ENCODE measurements around the gene PACS1.

Gene PACS1

DNA sequence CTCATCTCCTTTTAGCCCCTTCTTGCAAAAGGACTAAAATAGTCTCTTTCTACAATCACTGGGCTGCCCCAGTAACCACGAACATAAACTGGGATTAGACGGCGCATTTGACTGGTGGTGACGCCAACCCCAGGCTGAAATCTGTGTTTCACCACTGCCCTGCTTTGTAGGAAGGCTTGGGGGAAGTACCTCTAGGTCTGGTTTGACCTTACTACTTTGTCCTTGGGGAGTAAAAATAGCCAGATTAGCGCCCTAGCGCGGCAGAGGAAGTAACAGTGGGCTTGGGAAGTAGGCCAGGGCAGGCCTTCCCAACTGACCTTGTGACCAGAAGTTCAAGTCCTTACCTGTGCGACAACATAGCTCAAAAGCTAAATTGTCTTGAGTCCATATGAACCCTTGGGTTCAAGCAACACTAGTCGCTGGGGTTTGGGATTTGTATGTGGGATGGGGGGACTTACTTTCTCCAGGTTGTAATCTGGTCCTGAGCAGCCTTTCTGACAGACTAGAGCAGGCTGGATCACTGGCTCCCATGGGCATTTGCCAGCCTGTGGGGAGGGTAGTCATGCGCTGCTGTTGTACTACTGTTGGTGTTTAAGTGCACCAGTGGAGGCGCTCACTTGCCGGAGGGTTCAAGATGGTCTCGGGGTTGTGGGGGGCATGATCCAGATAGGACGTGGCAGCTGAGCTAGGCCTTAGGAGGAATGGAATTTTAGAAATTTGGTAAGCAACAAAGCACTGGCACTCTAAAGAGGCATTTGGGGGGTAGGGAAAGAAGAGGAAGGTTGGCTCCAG is 953 bp upstream of the PACS1 start:
- Histone ChIP-seq H3K9me2 (ENCODE audit: low read depth, low read length) (no peaks in the 10 kb centered on the region), H3K27ac (ENCODE audit: low read depth, low read length, poor library complexity, severe bottlenecking) (peak overlapping the region; percentile 91), H3K9me3 (ENCODE audit: low read length) (0 out of 2 replicates have a peak, but pooled peaks cover 5% of the 10 kb centered on the region), H3K4me2 (ENCODE audit: low read length) (peak overlapping the region; percentile 72), H3K9ac (ENCODE audit: low read length) (peak overlapping the region; percentile 80), H3K4me3 (ENCODE audit: low read depth, low read length, poor library complexity, severe bottlenecking) (peak overlapping the region; percentile 69), H3K36me3 (ENCODE audit: insufficient read depth, low read length) (peaks cover 68% of the 10 kb centered on the region), H3K4me1 (ENCODE audit: insufficient read depth, low read length, severe bottlenecking) (peaks cover 47% of the 10 kb centered on the region), H3K79me2 (ENCODE audit: insufficient read depth, low read length) (peaks cover 21% of the 10 kb centered on the region), H3F3A (ENCODE audit: insufficient read depth, low read length) (peaks cover 11% of the 10 kb centered on the region; the same call in 1 of the 2 replicates), H4K20me1 (ENCODE audit: insufficient read depth, low read length) (no peaks in the 10 kb centered on the region), H2AFZ (ENCODE audit: low read length) (no peak overlapping the region), H3K27me3 (ENCODE audit: insufficient read depth, low read length) (no peaks in the 10 kb centered on the region)
- TF ChIP-seq, protein P1, sequence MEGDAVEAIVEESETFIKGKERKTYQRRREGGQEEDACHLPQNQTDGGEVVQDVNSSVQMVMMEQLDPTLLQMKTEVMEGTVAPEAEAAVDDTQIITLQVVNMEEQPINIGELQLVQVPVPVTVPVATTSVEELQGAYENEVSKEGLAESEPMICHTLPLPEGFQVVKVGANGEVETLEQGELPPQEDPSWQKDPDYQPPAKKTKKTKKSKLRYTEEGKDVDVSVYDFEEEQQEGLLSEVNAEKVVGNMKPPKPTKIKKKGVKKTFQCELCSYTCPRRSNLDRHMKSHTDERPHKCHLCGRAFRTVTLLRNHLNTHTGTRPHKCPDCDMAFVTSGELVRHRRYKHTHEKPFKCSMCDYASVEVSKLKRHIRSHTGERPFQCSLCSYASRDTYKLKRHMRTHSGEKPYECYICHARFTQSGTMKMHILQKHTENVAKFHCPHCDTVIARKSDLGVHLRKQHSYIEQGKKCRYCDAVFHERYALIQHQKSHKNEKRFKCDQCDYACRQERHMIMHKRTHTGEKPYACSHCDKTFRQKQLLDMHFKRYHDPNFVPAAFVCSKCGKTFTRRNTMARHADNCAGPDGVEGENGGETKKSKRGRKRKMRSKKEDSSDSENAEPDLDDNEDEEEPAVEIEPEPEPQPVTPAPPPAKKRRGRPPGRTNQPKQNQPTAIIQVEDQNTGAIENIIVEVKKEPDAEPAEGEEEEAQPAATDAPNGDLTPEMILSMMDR (IDR thresholded peaks at IDR 0.05; ENCODE audit: low read length): peak; percentile 55
- no peak for TF ChIP-seq EZH2 (IDR thresholded peaks at IDR 0.05; ENCODE audit: borderline replicate concordance, low read length)

DNA sequence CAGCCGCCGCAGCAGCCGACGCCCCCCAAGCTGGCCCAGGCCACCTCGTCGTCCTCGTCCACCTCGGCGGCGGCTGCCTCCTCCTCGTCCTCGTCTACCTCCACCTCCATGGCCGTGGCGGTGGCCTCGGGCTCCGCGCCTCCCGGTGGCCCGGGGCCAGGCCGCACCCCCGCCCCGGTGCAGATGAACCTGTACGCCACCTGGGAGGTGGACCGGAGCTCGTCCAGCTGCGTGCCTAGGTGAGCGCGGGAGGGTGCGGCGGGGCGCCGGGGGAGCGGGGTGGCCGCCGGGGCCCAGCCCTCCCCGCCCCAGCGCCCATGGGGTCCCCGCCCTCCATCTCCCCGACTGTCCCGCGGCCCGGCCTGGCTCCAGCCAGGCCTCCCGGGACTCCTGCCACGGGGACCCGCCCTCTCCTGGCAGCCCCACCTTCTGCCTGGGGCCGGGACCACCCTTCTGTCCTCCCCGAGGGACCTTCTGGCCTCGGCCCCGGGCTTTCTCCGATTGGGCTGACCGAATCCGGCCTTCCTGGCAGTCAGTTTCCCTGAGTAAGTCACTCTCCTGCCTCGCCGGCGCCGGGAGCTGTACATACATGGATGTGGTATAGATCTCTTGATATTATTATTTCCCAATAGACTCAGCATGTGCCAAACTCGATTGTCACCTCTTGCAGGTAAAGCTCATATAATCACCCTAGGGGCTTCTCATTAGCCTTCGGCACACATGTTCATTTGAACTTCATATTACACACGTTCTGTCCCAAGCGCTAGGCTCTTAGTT is 720 bp downstream of the PACS1 start:
- no peaks in the 10 kb centered on the region for H3K9me3 ChIP-seq (ENCODE audit: low read length)
- H4K20me1 ChIP-seq (ENCODE audit: insufficient read depth, low read length): no peaks in the 10 kb centered on the region
- no peak overlapping the region for H2AFZ ChIP-seq (ENCODE audit: low read length)
- H3K9me2 ChIP-seq (ENCODE audit: low read depth, low read length): no peaks in the 10 kb centered on the region
- peaks cover 52% of the 10 kb centered on the region for H3K4me1 ChIP-seq (ENCODE audit: insufficient read depth, low read length, severe bottlenecking)
- peaks cover 61% of the 10 kb centered on the region for H3K36me3 ChIP-seq (ENCODE audit: insufficient read depth, low read length)
- TF ChIP-seq, protein P1 (IDR thresholded peaks at IDR 0.05; ENCODE audit: low read length): no peak
- TF ChIP-seq EZH2 (IDR thresholded peaks at IDR 0.05; ENCODE audit: borderline replicate concordance, low read length): no peak
- peaks cover 11% of the 10 kb centered on the region; the same call in 1 of the 2 replicates for H3F3A ChIP-seq (ENCODE audit: insufficient read depth, low read length)
- H3K27ac ChIP-seq (ENCODE audit: low read depth, low read length, poor library complexity, severe bottlenecking): peak overlapping the region; percentile 81
- no peaks in the 10 kb centered on the region for H3K27me3 ChIP-seq (ENCODE audit: insufficient read depth, low read length)
- H3K4me2 ChIP-seq (ENCODE audit: low read length): peak overlapping the region; percentile 78
- peaks cover 25% of the 10 kb centered on the region for H3K79me2 ChIP-seq (ENCODE audit: insufficient read depth, low read length)
- peak overlapping the region; percentile 91 for H3K9ac ChIP-seq (ENCODE audit: low read length)
- H3K4me3 ChIP-seq (ENCODE audit: low read depth, low read length, poor library complexity, severe bottlenecking): peak overlapping the region; percentile 89

DNA sequence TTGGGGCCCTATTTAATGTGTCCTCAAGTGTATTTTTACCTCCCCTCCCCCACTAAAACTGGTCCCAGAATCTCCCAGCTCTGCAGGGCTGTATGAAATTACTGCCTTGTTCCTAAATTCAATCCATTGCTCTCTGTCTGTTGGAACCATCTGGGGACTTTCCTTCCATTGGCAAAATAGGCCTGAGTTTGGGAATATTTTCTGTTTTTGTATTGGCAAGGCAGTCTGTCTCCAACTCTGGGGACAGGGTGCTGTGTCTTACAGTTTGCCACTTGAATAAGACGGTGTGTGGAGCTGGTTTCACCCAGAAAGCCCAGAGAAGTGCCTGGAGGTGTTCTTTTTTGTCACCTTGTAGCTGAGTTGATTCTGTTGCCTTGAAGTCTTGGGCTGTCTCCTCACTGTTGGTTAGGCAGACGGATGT is 1.3 kb downstream of the PACS1 start:
- Histone ChIP-seq H3K79me2 (ENCODE audit: insufficient read depth, low read length) (peaks cover 29% of the 10 kb centered on the region), H4K20me1 (ENCODE audit: insufficient read depth, low read length) (no peaks in the 10 kb centered on the region), H3K9ac (ENCODE audit: low read length) (peak overlapping the region; percentile 91), H2AFZ (ENCODE audit: low read length) (no peak overlapping the region), H3K9me3 (ENCODE audit: low read length) (no peaks in the 10 kb centered on the region), H3F3A (ENCODE audit: insufficient read depth, low read length) (peaks cover 11% of the 10 kb centered on the region; the same call in 1 of the 2 replicates), H3K27me3 (ENCODE audit: insufficient read depth, low read length) (no peaks in the 10 kb centered on the region), H3K27ac (ENCODE audit: low read depth, low read length, poor library complexity, severe bottlenecking) (peak overlapping the region; percentile 81), H3K36me3 (ENCODE audit: insufficient read depth, low read length) (peaks cover 61% of the 10 kb centered on the region), H3K9me2 (ENCODE audit: low read depth, low read length) (no peaks in the 10 kb centered on the region), H3K4me2 (ENCODE audit: low read length) (peak overlapping the region; percentile 78), H3K4me1 (ENCODE audit: insufficient read depth, low read length, severe bottlenecking) (peaks cover 52% of the 10 kb centered on the region), H3K4me3 (ENCODE audit: low read depth, low read length, poor library complexity, severe bottlenecking) (peak overlapping the region; percentile 89)
- TF ChIP-seq, protein P1 (IDR thresholded peaks at IDR 0.05; ENCODE audit: low read length): no peak
- TF ChIP-seq EZH2 (IDR thresholded peaks at IDR 0.05; ENCODE audit: borderline replicate concordance, low read length): no peak

Data from OCI-LY1 (cell line).